Hepatocyte (in vitro differentiated cells): Measurements from ENCODE around the gene UNC13A.

Source experiments
- EZH2 ChIP-seq: fragments of 200-600 bp; sonication (generic); IDR thresholded peaks from 2 replicates; pipeline ENCODE4 v1.6.1; 2016; ENCODE audit warnings: antibody characterized with exemption, mild to moderate bottlenecking, borderline replicate concordance
- TF ChIP-seq, protein P1 (sequence below): fragments of 200-600 bp; sonication (generic); IDR thresholded peaks from 2 replicates; pipeline ENCODE4 v1.5.1; 2016; ENCODE audit warnings: antibody characterized with exemption, mild to moderate bottlenecking; ENCODE audit not compliant: poor library complexity

DNA sequence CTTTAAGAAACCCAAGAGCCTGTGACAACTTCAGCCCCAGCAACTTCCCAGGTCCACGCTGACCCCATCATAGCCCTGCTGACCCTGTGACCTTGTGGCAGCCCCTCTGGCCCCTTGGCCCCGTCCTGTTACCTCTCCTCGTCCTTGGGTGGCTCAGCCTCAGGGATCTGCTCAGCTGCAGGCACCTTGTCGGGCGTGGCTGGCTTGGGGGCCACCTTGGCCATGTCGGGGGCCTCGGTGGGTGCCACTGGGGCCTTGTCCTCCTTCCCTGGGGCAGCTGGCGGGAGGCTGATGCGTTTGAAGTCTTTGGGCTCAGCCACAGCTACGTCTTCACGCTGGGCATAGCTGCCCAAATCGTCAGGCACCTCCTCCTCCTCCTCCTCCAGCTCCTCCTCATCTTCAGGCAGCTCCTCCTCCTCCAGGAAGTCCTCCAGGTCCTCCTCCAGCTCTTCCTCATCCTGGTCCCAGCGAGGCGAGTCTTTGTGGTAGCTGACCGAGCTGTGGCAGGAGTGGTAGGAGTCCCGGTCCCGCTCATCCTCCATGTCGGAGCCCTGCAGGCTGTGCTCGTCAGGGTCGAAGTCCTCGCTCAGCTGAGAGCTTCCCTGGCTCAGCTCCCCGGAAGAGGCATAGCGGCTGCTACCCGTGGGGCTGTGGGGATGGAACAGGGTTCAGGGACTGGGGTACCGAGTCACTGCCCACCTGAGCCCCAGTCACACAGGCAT, 32.2 kb downstream of the UNC13A start:
- no peak for TF ChIP-seq EZH2
- TF ChIP-seq, protein P1, sequence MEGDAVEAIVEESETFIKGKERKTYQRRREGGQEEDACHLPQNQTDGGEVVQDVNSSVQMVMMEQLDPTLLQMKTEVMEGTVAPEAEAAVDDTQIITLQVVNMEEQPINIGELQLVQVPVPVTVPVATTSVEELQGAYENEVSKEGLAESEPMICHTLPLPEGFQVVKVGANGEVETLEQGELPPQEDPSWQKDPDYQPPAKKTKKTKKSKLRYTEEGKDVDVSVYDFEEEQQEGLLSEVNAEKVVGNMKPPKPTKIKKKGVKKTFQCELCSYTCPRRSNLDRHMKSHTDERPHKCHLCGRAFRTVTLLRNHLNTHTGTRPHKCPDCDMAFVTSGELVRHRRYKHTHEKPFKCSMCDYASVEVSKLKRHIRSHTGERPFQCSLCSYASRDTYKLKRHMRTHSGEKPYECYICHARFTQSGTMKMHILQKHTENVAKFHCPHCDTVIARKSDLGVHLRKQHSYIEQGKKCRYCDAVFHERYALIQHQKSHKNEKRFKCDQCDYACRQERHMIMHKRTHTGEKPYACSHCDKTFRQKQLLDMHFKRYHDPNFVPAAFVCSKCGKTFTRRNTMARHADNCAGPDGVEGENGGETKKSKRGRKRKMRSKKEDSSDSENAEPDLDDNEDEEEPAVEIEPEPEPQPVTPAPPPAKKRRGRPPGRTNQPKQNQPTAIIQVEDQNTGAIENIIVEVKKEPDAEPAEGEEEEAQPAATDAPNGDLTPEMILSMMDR: no peak
